GM10248 (cell line): ENCODE measurements around the gene TMEM60.
"Not testable (repeated sequence)": the region's sequence is repeated elsewhere in the genome, so short reads cannot be mapped to it uniquely, and the experiment has no call there.

Experiments
- CTCF ChIA-PET: fragments of 300-600 bp; sonication (Branson Sonifier 250); formaldehyde crosslinking; extraction: SDS; loops from one replicate; lab custom pipeline; 2021; ENCODE audit warnings: antibody characterized with exemption; lab: Yijun Ruan, JAX
- POLR2A ChIA-PET: fragments of 350-650 bp; sonication (Branson Sonifier 250); formaldehyde crosslinking; extraction: SDS; loops from one replicate; lab custom pipeline; 2020; ENCODE audit warnings: antibody characterized with exemption; lab: Yijun Ruan, JAX
- DNase-seq: peaks from one replicate; pipeline ENCODE4 v3.0.0; 2012; ENCODE audit errors: extremely low spot score
- TF ChIP-seq, protein P1 (sequence below): IDR thresholded peaks from 2 replicates; pipeline ENCODE4 v1.5.1; 2012; ENCODE audit warnings: mild to moderate bottlenecking, low read depth; ENCODE audit errors: extremely low read depth, missing control alignments, control extremely low read depth

The TMEM60 gene

DNA sequence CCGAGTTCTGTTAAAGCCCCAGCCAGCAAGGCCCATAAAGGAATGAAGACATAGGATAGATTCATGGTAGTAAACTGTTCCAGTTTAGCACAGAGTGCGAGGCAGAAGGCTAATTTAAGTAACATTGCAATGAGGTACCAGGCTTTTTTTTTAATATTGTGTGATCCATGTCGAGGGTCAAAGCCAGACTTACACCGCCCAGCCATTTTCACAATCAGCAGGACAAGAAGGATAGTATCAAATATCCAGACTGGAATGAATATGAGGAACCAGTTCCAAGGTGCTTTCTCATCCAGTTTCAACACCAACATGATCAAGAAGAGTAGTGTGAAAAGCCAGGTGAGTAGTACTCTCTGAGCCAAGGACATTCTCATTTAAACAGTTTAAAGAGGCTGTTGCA, 4.2 kb downstream of the TMEM60 start:
- ChIA-PET CTCF (no interaction called here), POLR2A (no interaction called here)
- no peak for DNase-seq
- TF ChIP-seq, protein P1, sequence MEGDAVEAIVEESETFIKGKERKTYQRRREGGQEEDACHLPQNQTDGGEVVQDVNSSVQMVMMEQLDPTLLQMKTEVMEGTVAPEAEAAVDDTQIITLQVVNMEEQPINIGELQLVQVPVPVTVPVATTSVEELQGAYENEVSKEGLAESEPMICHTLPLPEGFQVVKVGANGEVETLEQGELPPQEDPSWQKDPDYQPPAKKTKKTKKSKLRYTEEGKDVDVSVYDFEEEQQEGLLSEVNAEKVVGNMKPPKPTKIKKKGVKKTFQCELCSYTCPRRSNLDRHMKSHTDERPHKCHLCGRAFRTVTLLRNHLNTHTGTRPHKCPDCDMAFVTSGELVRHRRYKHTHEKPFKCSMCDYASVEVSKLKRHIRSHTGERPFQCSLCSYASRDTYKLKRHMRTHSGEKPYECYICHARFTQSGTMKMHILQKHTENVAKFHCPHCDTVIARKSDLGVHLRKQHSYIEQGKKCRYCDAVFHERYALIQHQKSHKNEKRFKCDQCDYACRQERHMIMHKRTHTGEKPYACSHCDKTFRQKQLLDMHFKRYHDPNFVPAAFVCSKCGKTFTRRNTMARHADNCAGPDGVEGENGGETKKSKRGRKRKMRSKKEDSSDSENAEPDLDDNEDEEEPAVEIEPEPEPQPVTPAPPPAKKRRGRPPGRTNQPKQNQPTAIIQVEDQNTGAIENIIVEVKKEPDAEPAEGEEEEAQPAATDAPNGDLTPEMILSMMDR, result no peak

- ChIA-PET CTCF (interaction anchor here (1.0 to 1.7 kb wide), 2 partner anchors 9 to 140 kb away, joined by 3 to 6 read pairs; no protein-coding TSS in a partner anchor), POLR2A (no interaction called here)
- TF ChIP-seq, protein P1, result no peak
- DNase-seq, result no peak
These were observed 6.3 kb downstream of the TMEM60 start for GRCh38 chr7:77791956-77792355.

DNA sequence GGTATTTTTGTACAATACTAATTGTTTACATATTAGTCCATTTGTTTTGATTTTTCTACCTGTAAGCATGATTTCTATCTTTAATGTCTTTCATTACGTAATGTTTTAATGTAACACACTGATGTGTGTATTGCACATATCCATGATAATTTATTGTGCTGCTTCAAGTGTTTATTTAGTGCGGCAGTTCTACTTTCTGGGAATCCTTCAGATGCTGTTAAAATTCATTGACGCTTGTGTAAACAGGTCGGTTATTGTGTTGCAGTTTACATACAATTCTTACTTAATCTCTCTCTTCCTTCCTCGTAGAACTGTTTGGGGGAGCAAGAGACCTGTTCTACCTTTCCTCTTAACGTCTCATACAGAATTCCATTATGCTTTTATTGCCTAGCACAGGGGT, 6.9 kb downstream of the TMEM60 start:
- TF ChIP-seq, protein P1, result no peak
- ChIA-PET CTCF (interaction anchor here (1.0 kb wide), 1 partner anchor 139 kb away, joined by 3 read pairs; no protein-coding TSS in a partner anchor), POLR2A (no interaction called here)
- DNase-seq, result no peak

DNA sequence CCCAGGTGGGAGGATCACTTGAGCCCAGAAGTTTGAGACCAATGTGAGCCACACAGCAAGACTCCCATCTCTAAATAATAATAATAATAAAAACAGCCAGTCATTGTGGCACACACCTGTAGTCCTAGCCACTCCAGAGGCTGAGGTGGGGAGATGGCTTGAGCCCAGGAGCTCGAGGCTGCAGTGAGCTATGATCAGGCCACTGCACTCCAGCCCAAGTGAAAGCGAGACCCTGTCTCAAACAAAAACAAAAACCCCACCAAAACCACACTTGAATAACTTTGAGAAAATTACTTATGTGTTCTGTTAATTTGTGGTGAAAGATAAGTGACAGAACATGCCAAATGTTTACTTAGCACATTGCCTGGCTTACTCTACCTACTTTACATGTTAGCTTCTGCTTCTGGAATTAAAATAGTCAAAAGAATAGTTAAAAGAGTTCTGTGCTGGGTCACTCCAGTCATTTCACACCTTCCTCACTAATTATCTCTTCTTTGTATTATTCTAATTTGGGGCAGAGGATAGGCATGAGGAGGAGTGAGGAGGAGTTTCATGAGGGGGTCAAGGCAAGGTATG, 9.8 kb downstream of the TMEM60 start:
- no peak for DNase-seq
- POLR2A ChIA-PET, result no interaction called here
- TF ChIP-seq, protein P1, result no peak
- CTCF ChIA-PET, result interaction anchor here (1.1 to 1.7 kb wide), 5 partner anchors 9 to 144 kb away, joined by 3 to 5 read pairs (median 4); partner anchors contain the start of genes PHTF2 and TMEM60

- no peak for DNase-seq
- CTCF ChIA-PET, result interaction anchor here (0.8 to 1.1 kb wide), 2 partner anchors 91 to 136 kb away, joined by 3 read pairs; partner anchors contain the start of gene RSBN1L
- TF ChIP-seq, protein P1, result no peak
- POLR2A ChIA-PET, result no interaction called here
These were observed 11.5 kb downstream of the TMEM60 start for GRCh38 chr7:77786741-77787140.

- TF ChIP-seq, protein P1, result no peak
- POLR2A ChIA-PET, result no interaction called here
- CTCF ChIA-PET, result interaction anchor here (0.8 to 1.1 kb wide), 2 partner anchors 90 to 135 kb away, joined by 3 read pairs; partner anchors contain the start of gene RSBN1L
- no peak for DNase-seq
These were observed 12.2 kb downstream of the TMEM60 start for GRCh38 chr7:77786018-77786417.

- POLR2A ChIA-PET, DNase-seq: not testable (repeated sequence)
- CTCF ChIA-PET, result interaction anchor here (1.9 kb wide), 1 partner anchor 8 kb away, joined by 6 read pairs; no protein-coding TSS in a partner anchor
These were observed 13.8 kb downstream of the TMEM60 start for GRCh38 chr7:77784426-77784825.
